ENCODE results near the gene USP5. TPM values are rescaled to one million over a fixed set of nuclear protein-coding genes. Genes with fewer than 3 reads are reported as not detected.

The USP5 gene
- total RNA-seq, 4 donors from 2014 or later = 61.9 to 79.3 (median 72.5) TPM

- TF ChIP-seq CTCF (IDR thresholded peaks at IDR 0.05) = no peak
- no peak for TF ChIP-seq POLR2A (IDR thresholded peaks at IDR 0.05)
- intact Hi-C loops (cut with DNase I; ENCODE audit: low total_unique reads) = no loop called here
- 76 to 90% methylated on average over 5 of the region's 5 CpGs for WGBS, 2 donors
Measured at GRCh38 chr12:6834873-6835272, 17.1 kb upstream of the USP5 start.

GRCh38 chr12:6836851-6837250 is 15.1 kb upstream of the USP5 start:
- no peak for DNase-seq (ENCODE audit: low spot score in 2 of 2)
- 79 to 86% methylated on average over 9 to 16 of the region's 16 CpGs for WGBS, 2 donors
- no peak for TF ChIP-seq POLR2A (IDR thresholded peaks at IDR 0.05)
- TF ChIP-seq CTCF (IDR thresholded peaks at IDR 0.05) = no peak
- intact Hi-C loops (cut with DNase I; ENCODE audit: low total_unique reads) = no loop called here
- H3K4me3 ChIP-seq (ENCODE audit: low read depth, poor library complexity, severe bottlenecking) = no peak overlapping the region

More at GRCh38 chr12:6834873-6835272, 17.1 kb upstream of the USP5 start:
- no peak for DNase-seq (ENCODE audit: low spot score in 2 of 2)
- no peak overlapping the region for H3K4me3 ChIP-seq (ENCODE audit: low read depth, poor library complexity, severe bottlenecking)

- DNase-seq (ENCODE audit: low spot score in 2 of 2) = no peak
- TF ChIP-seq CTCF (IDR thresholded peaks at IDR 0.05) (no peak), POLR2A (IDR thresholded peaks at IDR 0.05) (no peak)
- no peak overlapping the region for H3K4me3 ChIP-seq (ENCODE audit: low read depth, poor library complexity, severe bottlenecking)
- intact Hi-C loops (cut with DNase I; ENCODE audit: low total_unique reads) = no loop called here
- WGBS, 2 donors = 90 to 96% methylated on average over 21 to 25 of the region's 26 CpGs
Measured at GRCh38 chr12:6837370-6838060, 14.4 kb upstream of the USP5 start.

GRCh38 chr12:6838854-6839253 is 13.1 kb upstream of the USP5 start:
- no peak for DNase-seq (ENCODE audit: low spot score in 2 of 2)
- H3K4me3 ChIP-seq (ENCODE audit: low read depth, poor library complexity, severe bottlenecking) = no peak overlapping the region
- no peak for TF ChIP-seq POLR2A (IDR thresholded peaks at IDR 0.05)
- TF ChIP-seq CTCF (IDR thresholded peaks at IDR 0.05) = no peak
- 86% methylated on average over 15 to 16 of the region's 16 CpGs for WGBS, 2 donors
- intact Hi-C loops (cut with DNase I; ENCODE audit: low total_unique reads) = no loop called here

- TF ChIP-seq POLR2A (IDR thresholded peaks at IDR 0.05) (no peak), CTCF (IDR thresholded peaks at IDR 0.05) (no peak)
- intact Hi-C loops (cut with DNase I; ENCODE audit: low total_unique reads) = no loop called here
- no peak for DNase-seq (ENCODE audit: low spot score in 2 of 2)
- 77 to 82% methylated on average over 10 of the region's 10 CpGs for WGBS, 2 donors
- H3K4me3 ChIP-seq (ENCODE audit: low read depth, poor library complexity, severe bottlenecking) = no peak overlapping the region
Measured at GRCh38 chr12:6839482-6840201, 12.3 kb upstream of the USP5 start.

Measured in lower leg skin (tissue), 4 donors.